HG02970 (cell line): ENCODE measurements around the gene RMI1.
"Not testable (repeated sequence)": the region's sequence is repeated elsewhere in the genome, so short reads cannot be mapped to it uniquely, and the experiment has no call there.

Source experiments
- ATAC-seq: cut with Tn5 transposase; IDR thresholded peaks from one replicate; pipeline ENCODE4 v1.9.1; 2021; ENCODE audit warnings: mild to moderate bottlenecking, moderate library complexity, moderate number of reproducible peaks; ENCODE audit not compliant: unreplicated experiment, low FRiP score

The RMI1 gene

DNA sequence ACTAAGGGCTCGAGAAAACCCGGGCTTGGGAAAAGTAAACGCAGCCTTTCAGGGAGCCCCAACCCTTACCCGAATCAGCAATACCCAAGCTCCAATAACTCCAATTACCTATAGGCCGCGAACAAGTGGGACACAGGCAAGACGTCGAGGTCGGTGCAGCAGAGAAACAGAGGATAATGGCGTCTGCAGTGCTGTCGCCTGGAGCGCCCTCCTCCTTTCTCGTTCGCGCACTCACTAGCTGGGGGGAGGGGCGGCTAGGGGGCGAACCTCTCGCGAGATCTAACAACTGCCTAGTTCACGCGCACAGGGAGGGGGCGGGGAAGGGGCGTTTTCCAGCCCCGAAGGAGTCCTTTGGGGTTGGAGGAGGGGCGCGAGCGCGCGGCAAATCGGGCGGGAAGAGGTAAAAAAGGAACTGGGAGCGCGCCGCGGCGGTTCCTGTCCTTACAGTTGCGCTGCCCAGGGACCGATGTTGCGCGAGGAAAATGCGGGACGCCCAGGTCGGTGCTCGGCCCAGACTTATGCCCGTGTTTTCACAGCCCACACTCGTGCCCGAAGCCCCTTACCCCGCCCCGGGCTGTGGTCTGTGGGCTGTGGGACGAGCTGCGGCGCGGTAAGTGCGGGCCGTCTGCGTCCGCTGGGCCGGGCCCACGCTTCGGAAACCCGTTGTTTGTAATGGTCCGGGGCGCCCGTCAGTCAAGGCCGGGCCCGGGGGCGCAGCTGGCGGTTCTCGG is at the start of gene RMI1:
Gene RMI1 (plus strand): TSS at position 411 of the 731 bp plus-strand sequence. CDS start 20,182 bp downstream, outside the sequence.
- ATAC-seq: peak; percentile 61

DNA sequence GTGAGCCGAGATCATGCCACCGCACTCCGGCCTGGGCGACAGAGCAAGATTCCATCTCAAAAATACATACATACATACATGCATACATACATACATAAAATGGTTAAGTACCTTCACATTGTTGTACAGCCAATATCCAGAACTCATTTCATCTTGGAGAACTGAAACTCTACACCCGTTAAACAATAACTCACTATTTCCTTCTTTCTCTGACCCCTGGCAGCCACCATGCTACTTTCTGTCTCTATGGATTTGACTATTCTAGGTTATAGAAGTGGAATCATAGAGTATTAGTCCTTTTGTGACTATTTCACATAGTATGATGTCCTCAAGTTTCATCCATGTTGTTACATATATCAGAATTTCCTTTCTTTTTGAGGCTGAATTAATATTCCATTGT is 49.7 kb upstream of the RMI1 start:
- ATAC-seq: no peak

DNA sequence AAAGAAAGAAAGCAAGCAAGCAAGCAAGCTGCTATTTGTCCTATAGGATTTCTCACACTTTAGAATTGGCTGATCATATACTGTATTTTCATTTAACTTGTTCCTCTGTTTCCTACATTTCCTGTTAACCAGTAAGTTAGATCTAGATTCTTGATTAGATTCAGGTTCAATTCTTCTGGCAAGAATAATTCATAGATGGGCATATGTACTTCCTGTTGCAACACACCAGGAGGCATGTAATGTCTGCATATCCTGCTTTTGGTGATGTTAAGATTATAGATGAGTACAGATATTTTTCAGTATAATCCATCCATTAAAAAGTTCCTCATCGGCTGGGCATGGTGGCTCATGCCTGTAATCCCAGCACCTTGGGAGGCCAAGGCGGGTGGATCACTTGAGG is 48.6 kb upstream of the RMI1 start:
- no peak for ATAC-seq

DNA sequence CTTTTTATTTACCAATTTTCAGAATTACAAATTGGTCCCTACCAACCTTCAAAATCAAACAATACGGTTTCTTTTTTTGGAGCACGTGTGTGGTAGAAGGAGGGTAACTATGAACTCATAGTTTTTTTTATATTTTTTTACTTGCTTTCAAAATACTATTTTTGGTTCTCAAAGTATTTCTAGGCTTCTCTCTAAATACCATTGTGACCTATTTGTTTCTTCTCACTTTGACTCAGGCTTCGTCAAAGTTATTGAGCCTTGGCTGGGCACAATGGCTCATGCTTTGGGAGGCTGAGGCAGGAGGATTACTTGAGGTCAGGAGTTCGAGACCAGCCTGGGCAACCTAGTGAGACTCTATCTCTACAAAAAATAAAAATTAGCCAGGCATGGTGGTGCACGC is 47.8 kb upstream of the RMI1 start:
- ATAC-seq: no peak

DNA sequence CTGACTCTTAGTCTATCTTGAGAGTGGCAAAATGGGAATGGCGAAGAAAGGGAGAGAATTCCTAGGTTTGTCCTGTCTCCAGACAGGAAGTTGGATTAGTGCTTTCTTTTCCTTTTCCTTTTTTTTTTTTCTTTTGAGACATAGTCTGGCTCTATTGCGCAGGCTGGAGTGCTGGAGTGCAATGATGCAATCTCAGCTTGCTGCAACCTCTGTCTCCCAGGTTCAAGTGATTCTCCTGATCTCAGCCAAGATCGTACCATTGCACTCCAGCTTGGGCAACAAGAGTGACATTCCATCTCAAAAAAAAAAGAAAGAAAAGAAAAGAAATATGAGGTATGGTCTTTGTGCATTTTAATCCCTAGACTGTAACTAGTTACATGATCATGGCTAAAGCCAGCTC is 46.8 kb upstream of the RMI1 start:
- ATAC-seq: no peak

DNA sequence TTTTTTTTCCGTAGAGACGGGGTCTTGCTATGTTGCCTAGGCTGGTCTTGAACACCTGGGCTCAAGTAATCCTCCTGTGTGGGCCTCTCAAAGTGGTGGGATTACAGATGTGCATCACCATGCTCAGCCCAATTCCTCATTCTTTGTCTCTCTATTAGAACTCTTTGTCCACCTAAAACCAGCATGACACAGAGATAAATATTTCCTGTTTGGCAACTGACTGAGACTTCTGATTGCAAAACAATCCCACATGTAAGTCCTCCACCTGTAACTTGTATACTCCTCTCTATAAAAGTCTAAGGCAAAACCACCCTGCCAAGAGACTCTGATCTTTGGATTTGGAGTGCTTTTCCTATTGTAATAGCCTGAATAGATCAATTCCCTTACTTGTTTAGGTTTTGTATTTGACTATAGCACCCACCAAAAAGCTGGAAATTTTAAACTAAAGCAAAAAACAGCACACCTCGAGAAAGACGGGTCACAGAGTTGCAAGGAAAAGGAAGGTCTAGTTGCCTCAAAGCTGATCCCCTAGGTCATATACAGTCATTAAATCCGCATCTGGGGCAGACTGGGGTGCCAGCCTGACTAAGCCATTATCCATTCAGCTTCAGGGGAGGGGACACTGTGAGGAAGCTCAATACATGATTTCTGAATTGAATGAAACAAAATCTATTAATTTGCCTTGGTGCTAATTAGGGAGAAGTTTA is 45.9 kb upstream of the RMI1 start:
- ATAC-seq: no peak

DNA sequence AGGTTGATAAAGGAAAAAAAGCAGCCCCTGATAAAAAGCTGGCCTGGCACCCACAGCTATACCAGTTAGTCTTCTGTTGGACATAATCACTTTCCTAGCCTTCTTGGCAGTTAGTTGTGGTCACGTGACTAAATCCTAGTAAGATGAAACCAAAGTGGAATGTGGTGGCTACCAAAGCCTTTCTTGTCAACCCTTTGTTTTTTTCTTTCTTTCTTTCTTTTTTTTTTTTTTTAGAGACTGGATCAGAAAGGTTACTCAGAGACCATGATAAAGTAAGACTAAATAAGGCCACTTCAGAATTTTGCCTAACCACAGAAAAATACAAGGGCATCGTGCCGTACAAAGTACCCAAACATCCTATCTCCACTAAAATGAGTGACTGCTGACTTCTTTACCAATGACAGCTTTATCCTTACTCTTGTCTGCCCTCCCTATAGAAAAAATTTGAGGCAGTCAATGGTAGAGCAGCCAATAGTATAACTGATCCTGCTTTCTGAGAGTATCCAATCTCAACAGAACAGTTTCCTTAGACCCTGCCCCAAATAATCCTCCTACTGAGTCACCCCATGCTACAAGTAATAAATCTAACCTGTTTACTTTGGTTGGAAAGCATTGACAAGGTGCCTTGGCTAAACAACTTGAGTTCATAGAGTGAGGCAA is 45.2 kb upstream of the RMI1 start:
- ATAC-seq: no peak

DNA sequence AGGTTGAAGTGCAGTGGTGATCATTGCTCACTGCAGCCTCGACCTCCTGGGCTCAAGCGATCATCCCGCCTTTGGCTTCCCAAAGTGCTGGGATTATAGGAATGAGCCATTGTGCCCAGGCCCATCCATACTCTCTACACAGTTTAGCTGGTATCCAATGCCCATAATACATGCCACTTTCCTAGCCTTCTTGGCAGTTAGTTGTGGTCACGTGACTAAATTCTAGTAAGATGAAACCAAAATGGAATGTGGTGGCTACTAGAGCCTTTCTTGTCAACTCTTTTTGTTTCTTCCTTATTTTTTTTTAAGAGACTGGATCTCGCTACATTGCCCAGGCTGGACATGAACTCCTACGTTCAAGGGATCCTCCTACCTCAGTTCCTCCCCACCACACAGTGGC is 44.1 kb upstream of the RMI1 start:
- ATAC-seq: no peak

DNA sequence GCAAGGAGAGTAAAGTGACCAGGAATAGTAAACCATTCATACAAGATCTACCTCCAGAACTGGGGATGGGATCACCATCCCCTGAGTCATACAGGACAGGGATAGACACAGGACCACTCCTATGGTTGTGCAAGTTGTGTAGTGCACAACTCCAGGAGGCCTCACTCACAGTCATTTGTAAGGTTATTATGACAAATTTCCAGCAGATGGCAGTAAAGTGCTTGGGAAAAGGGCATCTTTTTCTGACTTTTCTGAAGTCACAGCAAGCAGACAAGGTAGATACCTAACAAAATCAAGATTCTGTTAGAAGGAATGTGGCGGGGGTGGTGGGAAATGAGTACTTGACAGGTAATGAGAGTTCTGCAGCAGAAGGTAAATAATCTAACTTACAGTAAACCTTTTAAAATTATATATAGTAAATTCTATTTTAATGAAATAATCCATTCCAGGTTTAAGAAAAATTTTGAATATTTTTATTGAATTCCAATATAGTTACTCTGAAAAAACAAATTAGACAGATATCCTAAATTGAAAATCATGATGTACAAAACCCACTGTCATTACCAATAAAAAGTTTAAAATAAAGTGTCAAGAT is 42.6 kb upstream of the RMI1 start:
- ATAC-seq: no peak

DNA sequence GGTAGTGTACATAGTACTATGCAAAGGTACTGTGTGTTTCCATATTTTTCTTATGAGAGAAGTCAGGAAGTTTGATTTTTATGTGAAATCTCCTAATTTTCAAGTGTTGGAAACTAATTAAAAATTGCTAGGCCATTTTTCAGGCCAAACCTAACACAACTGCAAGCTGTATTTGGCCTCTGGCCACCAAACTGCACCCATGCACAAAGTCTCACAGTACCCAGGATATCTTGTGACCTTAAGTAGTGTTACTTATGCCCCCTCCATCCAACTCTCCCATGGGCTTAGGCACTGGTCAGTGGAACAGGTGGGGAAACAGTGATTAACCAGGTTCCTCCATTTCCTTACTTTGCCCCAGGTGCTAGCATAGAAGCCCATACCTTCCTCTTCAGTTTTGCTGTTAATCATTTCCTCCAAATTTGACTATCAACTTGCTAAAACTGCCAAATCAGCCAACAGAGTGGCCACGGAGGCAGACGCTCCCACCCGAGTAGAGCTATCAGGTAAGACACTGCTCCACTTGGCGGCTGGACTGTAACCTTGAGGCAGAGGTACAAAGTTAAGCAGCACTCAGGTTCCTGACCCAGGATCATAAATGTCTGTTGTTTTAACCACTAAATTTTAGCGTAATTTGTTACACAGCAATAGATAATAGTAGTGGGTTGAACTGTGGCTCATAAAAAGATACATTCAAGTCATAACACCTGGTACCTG is 39.9 kb upstream of the RMI1 start:
- no peak for ATAC-seq

DNA sequence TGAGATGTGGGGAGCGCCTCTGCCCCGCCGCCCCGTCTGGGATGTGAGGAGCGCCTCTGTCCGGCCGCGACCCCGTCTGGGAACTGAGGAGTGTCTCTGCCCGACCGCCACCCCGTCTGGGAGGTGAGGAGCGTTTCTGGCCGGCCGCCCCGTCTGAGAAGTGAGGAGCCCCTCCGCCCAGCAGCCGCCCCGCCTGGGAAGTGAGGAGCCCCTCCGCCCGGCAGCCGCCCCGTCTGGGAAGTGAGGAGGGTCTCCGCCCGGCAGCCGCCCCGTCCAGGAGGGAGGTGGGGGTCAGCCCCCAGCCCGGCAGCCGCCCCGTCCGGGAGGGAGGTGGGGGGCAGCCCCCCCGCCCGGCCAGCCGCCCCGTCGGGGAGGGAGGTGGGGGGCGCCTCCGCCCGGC is 32.5 kb upstream of the RMI1 start:
- ATAC-seq: not testable (repeated sequence)

DNA sequence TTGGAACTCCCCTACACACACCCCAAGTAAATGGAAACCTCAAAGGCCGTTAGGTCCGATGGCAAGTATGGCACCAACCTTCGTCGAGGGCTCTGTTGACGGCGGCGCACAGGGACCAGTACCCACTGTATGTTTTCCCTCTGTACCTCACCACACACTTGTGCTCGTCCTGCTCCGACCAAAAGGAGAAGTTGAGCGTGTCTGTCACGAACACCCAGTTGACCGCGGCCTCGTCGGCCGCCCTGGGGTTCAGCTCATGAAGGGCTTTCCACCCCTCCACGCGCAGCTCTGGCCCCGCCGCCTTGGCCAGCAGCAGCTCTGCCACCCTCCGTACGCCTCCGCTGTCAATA is 24.5 kb upstream of the RMI1 start:
- peak; percentile 29 for ATAC-seq

DNA sequence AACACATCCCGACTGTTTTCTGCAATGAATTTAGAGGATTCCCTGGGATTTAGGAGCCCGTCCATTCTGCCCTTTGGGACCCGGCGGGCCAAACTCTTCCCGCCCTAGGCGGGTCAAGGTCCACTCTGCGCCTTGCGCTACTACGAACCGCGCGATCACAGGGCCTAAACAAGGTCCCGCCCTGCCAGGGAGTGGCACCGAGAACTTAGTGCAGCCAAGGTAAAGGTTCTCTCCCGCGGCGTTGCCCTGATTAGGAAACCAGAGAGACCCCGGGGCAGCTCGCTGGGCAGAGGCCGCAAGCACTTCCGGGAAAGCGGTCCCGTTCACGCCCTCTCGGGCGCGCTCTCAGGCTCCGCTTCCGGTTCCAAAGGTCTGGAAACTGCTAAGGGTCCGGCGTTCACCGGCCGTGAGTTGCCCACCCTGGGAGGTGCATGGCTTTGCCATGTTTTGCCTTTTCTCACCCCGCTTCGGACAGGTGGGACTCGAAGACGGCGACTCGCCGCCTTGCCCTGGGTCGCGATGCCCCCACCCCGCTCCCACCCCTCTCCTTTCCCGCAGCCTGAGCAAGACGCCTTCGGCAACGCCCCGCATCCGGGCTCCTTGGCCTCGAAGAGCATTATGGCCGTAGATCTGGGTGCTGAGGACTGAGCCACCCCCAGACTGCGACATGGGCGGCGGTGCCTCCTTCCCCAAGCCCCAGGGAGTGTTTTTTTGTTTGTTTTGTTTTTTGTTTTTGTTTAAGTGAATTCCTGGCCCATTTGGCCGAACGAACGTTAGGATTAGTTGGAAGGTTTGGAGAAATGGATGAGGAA is 24.0 kb upstream of the RMI1 start:
- ATAC-seq: peak; percentile 47

DNA sequence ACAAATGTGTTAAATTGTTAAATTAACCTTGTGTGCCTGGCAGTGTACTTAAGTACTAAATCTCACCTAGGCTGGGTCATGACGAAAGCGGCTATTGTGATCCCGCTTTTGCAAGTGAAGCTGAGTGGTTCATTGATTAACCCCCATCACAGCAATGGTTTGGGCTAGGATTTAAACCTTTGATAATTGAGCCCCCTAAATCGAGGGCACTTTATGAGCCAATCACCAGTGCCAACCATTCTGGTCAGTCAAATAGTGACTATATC is 23.4 kb upstream of the RMI1 start:
- ATAC-seq: no peak

DNA sequence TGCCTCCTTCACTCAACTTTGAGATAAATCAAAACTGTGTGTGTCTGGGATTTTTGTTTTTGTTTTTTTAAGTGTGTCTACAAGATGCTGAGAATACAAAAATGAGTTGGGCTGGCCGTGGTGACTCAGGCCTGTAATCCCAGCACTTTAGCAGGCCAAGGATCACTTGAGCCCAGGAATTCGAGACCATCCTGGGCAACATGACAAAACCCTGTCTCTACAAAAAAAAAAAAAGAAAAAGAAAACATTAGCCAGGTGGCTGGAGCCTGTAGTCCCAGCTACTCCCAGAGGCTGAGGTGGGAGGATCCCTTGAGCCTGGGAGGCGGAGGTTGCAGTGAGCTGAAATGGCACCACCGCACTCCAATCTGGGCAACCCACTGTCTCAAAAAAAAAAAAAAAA is 21.5 kb upstream of the RMI1 start:
- no peak for ATAC-seq

DNA sequence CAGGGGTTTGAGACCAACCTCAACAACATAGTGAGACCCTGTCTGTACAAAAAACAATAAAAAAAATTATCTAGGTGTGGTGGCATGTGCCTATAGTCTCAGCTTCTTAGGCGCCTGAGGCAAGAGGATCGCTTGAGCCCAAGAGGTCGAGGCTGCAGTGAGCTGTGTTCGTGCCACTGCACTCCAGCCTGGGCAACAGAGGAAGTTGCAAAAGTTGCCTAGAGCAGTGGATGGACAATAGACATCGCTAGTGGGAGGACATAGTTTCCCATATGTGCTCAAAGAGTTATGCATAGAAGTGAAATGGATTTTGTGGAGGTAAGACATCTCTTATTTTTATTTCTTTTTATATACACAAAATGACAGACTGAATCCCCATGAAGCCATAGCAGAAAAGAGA is 19.6 kb upstream of the RMI1 start:
- no peak for ATAC-seq

DNA sequence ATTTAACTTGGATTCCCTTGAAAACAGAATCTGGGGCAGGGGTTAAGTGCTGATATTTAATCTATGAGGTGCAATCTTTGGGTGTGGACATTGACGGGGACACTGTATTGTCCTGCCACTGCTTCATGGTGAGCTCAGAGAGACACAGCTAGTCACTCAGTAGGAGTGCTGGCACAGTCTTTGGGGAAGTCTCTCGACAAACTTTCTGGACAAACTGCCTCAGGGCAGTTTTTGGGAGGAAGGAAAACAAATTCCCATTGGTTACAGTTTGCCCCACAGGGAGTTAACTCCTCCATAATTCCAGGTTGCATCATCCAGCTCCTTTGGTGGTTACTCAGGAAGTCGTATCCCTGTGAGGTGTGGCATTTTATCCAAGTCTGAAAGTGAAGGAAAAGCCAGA is 18.4 kb upstream of the RMI1 start:
- ATAC-seq: no peak

DNA sequence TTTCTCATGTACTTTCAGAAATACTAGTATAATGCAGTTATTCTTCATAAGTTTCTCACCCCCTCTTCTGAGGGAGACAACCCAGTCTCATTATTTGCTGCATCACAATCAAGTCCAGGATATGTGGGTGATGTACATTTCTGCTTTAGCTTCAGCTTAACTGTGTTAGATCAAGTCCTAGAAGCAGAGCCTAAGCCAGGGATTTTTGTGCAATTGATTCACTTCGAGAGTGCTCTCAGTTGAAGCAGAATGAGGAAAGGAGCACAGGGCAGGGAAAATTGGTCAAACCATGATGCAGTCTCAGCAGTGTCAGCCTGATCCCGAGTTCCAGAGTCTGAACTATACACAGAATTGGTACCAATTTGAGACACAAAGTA is 15.6 kb upstream of the RMI1 start:
- ATAC-seq: no peak

DNA sequence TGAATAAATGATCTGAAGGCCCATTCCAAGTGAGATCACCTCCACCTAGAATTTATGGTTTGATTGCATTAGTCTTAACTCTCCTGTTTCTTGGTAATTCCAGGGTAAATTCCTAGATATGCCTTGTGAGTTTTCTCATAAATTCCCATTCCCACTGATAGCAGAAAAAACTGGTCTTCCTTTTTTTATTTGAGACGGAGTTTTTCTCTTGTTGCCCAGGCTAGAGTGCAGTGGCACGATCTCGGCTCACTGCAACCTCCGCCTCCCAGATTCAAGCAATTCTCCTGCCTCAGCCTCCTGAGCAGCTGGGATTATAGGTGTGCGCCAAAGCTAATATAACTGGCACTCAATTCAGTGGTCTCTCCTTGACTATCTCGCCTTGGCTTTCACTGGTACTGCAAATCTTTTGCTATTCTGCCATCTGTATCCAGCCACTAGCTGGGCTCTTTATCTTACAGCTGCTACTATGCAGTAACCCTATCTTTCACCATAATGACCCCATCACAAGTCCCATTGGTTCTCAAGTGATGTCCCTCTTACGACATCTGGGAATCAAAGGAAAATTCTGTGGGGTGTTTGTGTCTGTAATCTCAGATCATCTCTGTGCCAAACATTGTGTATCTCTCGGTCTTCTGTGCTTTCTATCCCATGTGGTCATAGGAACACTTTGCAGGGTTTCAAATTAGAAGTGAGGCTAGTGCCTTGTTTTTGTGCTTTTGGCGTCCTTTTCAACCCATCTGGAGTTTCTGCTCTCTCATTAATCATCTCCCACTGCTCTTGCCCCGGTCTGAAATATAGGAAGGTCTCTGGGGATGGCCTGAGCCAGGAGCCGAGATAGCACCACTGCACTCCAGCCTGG is 15.0 kb upstream of the RMI1 start:
- ATAC-seq: no peak
